Renal pelvis (tissue), 4 donors: ENCODE measurements around the gene KRT73. TPM values are rescaled to one million over a fixed set of nuclear protein-coding genes. Genes with fewer than 3 reads are reported as not detected.

Experiments used
- DNase-seq: peaks from one replicate; pipeline ENCODE4 v3.0.0-alpha.2; 2013
- polyA plus RNA-seq, 3 donors: library from polyadenylated mRNA; unstranded; fragments of 120-200 nt; gene quantifications; one replicate each; pipeline ENCODE4 v1.2.1, GENCODE V29; 2013; ENCODE audit not compliant: insufficient read length in 3 of 3

KRT73 gene
- polyA plus RNA-seq, 3 donors: not detected

DNA sequence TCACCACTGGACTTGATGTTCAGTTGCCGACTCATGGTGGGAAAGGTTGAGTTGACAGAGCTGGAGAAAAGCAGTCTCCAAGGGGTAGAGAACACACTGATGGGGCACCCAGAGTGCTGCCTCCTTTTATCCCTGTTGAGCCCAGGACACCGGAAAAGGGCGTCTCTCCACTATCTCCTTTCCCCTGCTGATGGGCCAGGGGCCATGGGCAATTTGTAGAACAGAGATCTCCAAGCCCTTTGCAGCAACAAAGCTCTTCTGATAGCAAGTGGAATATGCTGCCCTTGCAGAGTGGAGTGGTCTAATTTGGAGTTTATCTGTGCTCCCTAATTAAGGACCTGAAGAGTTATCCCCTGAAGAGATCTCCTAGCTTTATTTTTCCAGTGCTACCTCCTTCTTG lies 44.6 kb downstream of the KRT73 start, which contains the start of gene KRT74:
Gene KRT74 (minus strand): TSS at position 101 of the 400 bp plus-strand sequence. CDS start 66 bp downstream, at position 35.
- DNase-seq: no peak

DNA sequence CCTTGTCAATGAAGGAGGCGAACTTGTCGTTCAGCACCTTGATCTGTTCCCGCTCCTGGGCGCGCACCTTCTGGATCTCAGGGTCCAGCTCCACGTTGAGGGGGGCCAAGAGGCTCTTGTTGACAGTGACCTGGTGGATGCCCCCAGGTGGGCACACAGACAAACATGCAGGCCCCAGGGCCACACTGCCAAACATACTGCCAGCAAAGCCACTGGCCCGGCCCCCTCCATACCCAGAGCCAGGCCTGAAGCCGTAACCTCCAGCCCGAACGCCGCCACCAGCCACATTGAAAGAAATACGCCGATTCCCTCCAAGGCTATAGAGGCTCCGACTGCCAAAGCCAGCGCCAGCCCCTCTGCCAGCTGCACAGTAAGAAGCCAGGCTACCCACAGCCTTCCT lies 45.1 kb downstream of the KRT73 start:
- no peak for DNase-seq

DNA sequence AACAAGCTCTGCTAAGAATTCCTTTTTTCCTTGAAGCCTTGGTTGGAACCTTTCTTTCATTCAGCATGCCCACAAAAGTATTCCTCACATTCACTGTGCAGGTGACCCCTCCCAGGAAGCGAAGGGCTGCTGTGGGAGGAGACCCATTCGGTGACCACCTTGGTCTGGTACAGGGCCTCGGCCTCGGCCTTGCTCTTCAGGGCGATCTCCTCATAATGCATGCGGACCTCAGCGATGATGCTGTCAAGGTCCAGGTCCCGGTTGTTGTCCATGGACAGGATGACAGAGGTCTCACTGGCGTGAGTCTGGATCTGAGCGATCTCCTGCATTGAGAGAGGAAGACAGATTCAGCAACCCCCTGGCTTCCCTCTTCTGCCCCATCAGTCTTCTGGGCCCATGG lies 47.8 kb downstream of the KRT73 start:
- DNase-seq: no peak

DNA sequence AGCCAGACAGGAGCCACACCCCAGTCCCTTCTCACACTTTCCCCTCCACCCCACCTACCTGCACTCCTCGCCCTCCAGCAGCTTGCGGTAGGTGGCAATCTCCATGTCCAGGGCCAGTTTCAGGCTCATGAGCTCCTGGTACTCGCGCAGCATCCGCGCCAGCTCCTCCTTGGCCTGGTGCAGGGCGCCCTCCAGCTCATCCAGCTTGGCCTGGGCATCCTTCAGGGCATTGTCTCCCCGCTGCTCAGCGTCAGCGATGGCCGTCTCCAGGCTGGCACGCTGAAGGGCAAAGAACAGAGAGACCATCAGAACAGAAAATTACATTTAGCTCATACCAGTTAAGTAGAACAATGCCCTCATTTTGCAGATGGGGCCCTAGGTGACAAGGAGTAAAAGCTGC lies 50.2 kb downstream of the KRT73 start:
- no peak for DNase-seq

DNA sequence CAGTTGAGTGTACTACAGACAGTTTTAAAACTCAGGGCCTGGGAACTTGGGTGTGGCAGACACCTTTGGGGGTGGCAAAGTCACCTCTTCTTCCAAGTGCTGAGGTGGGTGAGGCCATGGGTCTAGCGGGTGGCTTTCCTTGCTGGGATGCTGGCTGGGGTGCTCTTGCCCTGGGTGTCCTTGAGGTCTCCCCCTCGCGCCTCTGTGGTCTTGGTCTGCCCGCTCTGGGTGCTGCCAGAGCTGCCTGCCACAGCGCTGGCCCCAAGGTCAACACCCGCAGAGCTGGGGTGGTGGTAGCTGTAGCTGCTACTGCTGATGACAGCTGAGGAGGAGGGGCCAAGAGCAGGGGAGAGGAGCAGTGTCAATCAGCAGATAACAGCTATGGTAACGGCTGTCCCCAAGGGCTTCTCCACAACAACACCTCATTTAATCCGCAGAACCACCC lies 51.5 kb downstream of the KRT73 start:
- no peak for DNase-seq

DNA sequence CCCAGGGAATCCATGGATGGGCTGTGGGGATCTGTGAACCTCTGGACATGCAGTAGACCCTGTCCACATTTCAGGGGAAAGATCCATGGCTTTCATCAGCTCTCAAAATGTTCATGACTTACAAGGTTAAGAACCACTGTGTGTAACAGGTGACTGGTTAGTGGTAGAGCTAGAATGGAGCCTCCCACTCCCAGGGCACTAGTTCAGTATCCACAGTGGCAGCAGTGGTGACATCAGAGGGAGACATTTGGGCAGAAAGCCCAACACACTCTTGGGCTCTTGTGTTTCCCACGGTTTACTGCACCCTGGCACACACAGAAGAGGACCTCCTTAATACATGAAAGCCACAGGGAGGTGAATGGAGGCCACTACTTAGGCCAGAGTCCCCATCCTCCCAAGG lies 53.8 kb downstream of the KRT73 start:
- DNase-seq: no peak

DNA sequence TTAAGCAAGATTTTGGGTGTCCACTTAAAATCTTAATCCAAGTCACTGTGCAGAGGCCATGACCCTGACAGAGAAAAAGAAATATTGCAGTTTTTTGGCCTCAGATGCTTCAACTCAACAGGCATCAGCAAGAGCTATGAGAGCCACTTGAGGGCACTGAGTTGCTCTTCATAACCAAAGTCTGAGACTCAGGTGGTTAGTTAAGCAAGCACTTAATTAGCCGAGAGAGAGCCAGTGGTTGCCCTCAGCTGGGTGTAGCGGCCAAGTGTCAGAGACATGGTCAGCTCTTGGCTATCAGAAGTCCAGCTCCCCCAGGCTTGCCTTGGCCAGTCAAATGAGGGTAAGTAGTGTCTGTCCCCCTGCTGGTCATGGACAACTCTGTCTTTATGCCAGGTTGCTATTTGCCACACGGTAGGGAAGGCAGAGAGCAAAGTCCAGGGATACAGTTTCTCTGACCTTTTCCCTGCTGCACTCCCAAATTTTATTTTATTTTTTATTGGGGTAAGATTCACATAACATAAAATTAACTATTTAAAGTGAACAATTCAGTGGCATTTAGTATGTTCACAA lies 56.4 kb downstream of the KRT73 start:
- DNase-seq: no peak

DNA sequence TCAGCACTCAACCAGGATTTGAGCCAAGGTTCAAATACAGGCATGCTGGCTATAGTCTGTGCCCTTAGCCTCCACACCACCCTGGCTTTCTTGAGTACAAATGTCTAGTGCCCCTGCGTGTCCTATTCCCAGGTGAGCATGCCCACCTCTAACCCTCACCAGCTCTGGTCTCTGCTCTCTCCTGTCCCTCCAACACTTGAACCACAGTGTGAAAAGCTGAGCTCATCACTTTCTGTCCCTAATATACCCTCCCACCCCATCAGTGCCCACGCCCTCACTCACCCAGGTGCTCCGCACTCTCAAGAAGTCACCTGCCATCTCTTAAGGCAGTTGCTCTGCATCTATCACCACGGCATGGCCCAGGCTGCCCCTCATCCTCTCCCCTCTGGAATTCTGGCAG lies 58.4 kb downstream of the KRT73 start:
- DNase-seq: no peak

DNA sequence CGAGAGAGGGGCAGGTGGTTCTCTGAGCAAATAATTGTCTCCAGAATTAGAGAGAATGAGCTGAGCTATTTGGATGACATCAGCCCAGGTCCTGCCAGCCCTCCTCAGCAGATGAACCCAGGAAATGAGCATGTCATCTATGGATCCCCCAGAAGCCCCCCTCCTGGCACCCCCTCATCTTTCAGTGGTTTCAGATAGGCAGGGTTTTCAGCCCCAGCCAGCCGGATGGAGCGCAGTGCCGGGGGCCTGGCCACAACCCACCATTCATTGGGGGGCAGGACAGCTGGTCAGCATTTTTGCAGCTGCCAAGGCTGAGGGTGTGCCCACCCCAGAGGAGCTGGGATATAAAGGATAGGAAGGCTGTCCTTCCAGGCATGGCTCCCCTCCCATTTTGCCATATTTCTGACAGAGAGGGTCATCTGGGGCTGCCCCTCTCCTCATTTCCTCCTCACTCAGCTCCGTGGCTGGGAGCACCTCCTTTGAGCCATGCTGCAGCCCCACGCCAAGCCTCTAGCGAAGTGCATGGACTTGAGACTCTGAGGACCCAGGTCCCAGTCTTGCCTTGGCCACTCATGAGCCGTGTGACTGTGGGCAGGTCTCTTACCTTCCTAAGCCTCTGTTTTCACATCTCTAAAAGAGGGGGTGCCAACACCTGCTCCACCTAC lies 59.4 kb downstream of the KRT73 start:
- DNase-seq: no peak

Other genes starting within 250 kb of the KRT73 start
- gene KRT84, start 232.9 kb downstream of the KRT73 start, polyA plus RNA-seq: not detected
- not detected for gene KRT82, start 212.2 kb downstream of the KRT73 start, polyA plus RNA-seq
- not detected for gene KRT75, start 184.2 kb downstream of the KRT73 start, polyA plus RNA-seq
- not detected for gene KRT6B, start 166.4 kb downstream of the KRT73 start, polyA plus RNA-seq
- not detected for gene KRT6C, start 144.8 kb downstream of the KRT73 start, polyA plus RNA-seq
- gene KRT6A, start 125.3 kb downstream of the KRT73 start, polyA plus RNA-seq: not detected
- gene KRT5, start 98.2 kb downstream of the KRT73 start, polyA plus RNA-seq: 1 to 10 TPM in 1 of 3 donors, under 1 TPM in 2; 0.44 to 1.1 (median 0.59) TPM
- gene KRT71, start 65.4 kb downstream of the KRT73 start, polyA plus RNA-seq: not detected
- gene KRT74, start 44.7 kb downstream of the KRT73 start, polyA plus RNA-seq: not detected
- under 1 TPM in 1 of 3 donors, not detected in 2; 0.04 TPM for gene KRT72, start 17.1 kb downstream of the KRT73 start, polyA plus RNA-seq
- not detected for gene KRT2, start 33.7 kb upstream of the KRT73 start, polyA plus RNA-seq
- under 1 TPM; 0.12 to 0.24 (median 0.16) TPM for gene KRT1, start 61.8 kb upstream of the KRT73 start, polyA plus RNA-seq
- not detected for gene KRT77, start 85.0 kb upstream of the KRT73 start, polyA plus RNA-seq
- gene KRT76, start 158.8 kb upstream of the KRT73 start, polyA plus RNA-seq: not detected
- not detected for gene KRT3, start 177.6 kb upstream of the KRT73 start, polyA plus RNA-seq
- under 1 TPM; 0.40 to 0.65 (median 0.51) TPM for gene KRT4, start 195.6 kb upstream of the KRT73 start, polyA plus RNA-seq
- gene KRT79, start 215.8 kb upstream of the KRT73 start, polyA plus RNA-seq: not detected
- gene KRT78, start 230.4 kb upstream of the KRT73 start, polyA plus RNA-seq: not detected